ENCODE results near the gene SMCR8. TPM values are rescaled to one million over a fixed set of nuclear protein-coding genes. Genes with fewer than 3 reads are reported as not detected.
"Not testable (repeated sequence)": the region's sequence is repeated elsewhere in the genome, so short reads cannot be mapped to it uniquely, and the experiment has no call there.

SMCR8 gene, protein sequence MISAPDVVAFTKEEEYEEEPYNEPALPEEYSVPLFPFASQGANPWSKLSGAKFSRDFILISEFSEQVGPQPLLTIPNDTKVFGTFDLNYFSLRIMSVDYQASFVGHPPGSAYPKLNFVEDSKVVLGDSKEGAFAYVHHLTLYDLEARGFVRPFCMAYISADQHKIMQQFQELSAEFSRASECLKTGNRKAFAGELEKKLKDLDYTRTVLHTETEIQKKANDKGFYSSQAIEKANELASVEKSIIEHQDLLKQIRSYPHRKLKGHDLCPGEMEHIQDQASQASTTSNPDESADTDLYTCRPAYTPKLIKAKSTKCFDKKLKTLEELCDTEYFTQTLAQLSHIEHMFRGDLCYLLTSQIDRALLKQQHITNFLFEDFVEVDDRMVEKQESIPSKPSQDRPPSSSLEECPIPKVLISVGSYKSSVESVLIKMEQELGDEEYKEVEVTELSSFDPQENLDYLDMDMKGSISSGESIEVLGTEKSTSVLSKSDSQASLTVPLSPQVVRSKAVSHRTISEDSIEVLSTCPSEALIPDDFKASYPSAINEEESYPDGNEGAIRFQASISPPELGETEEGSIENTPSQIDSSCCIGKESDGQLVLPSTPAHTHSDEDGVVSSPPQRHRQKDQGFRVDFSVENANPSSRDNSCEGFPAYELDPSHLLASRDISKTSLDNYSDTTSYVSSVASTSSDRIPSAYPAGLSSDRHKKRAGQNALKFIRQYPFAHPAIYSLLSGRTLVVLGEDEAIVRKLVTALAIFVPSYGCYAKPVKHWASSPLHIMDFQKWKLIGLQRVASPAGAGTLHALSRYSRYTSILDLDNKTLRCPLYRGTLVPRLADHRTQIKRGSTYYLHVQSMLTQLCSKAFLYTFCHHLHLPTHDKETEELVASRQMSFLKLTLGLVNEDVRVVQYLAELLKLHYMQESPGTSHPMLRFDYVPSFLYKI
- 10 to 100 TPM; 10.2 to 11.9 TPM for total RNA-seq
- long read RNA-seq, donor 1, full-length matches to known transcripts = 1 of 1 reads
- long read RNA-seq, donor 1, partial matches to known transcripts = 0 of 1 reads
- long read RNA-seq, donor 1, other reads (novel, unspliced or antisense) = 0 of 1 reads
- long read RNA-seq, donor 2, partial matches to known transcripts = 0 of 1 reads
- long read RNA-seq, donor 2, other reads (novel, unspliced or antisense) = 1 of 1 reads

DNA sequence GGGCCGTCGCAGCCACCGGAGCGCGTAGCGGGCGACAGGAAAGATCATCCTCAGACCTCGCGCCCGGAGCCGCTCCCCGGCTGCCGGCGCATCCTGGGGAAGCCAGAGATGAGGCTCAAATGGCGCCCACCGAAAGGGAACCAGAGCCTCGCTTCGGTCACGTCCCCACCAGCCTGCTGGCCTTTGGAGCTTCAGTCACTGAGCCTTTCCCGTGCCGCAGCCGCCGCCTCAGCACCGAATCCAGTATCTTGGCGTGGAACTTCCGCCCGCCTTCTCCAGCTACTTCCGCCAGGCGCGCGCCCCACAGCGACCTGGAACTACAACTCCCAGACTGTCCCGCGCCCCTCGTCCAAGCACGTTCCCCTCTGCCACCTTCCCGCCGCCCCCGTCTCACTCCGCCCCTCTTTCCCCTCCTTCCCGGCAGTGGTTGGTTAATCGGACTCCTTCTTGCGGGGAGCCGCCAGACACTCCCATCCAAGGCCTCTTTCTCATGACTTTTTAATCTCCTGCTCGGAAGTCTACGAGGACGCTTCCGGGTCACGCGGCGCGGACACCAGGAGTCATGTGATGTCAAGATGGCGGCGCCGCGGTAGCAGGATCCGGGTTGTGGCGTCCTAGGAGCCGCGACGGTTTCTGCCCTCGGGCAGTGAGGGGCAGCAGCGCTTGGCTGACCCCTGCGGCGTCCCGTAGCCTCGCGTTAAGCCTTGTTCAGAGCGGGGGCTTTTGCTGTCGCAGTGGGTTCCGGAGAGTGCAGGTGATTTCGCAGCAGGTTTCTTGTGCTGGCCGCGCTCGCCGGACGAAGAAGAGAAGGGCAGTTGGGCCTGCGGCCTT, at the start of gene SMCR8, which contains the start of gene TOP3A:
Gene SMCR8, plus strand, starts transcription at position 563 of the 831 bp plus-strand sequence. CDS start 497 bp downstream, outside the sequence.
Gene TOP3A, minus strand, starts transcription at position 264 of the 831 bp plus-strand sequence. Its CDS starts 216 bp downstream, at position 48.
- intact Hi-C loops (cut with DNase I) = loop anchor here in 1 of 2 donors (5.0 kb wide), 1 partner anchor 703 kb away; no protein-coding TSS in a partner anchor

DNA sequence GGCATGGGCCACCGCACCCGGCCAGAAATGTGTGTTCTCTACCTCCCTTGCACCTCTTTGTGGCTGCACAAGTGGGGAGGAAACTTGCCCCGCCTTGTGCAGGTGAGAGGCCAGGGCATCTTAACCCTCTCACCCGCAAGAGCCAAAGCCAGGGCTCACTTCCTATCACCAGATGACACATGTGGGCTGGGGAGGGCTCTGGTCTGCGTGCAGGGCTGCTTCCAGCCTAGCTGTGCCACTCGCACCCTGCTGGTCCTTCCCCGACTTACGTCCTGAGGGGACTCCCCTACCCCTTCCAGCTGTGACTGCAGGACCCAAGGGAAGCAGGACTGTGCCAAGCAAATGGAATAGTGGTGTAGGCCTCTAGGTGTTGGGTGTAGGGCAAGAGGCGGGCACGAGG, 47.7 kb upstream of the SMCR8 start:
- intact Hi-C loops (cut with DNase I) = no loop called here
- DNase-seq (ENCODE audit: low spot score) = no peak

More for the DNA sequence above, at the start of gene SMCR8, which contains the start of gene TOP3A:
- peak; percentile 99 for DNase-seq (ENCODE audit: low spot score)

- intact Hi-C loops (cut with DNase I) = no loop called here
- no peak for DNase-seq (ENCODE audit: low spot score)
These were observed 47.0 kb upstream of the SMCR8 start for GRCh38 chr17:18267927-18268711.

GRCh38 chr17:18270046-18270931, 44.8 kb upstream of the SMCR8 start:
- intact Hi-C loops (cut with DNase I) = no loop called here

DNA sequence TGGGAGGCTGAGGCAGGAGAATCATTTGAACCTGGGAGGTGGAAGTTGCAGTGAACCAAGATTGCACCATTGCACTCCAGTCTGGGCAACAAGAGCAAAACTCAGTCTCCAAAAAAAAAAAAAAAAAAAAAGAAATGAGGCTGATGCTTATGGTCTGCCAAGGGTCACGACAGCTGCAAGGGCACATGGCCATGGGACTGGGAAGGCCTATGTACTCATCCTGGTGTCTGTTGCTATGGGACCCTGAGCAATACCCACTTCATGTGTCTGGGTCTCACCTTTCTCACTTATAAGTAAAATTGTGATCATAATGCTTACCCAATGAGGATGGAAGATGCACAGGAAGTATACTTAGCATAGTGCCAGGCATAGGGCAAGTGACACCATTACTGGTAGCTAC, 38.0 kb upstream of the SMCR8 start:
- DNase-seq (ENCODE audit: low spot score) = no peak
- intact Hi-C loops (cut with DNase I) = no loop called here

More at GRCh38 chr17:18270046-18270931, 44.8 kb upstream of the SMCR8 start:
- DNase-seq (ENCODE audit: low spot score) = no peak

DNA sequence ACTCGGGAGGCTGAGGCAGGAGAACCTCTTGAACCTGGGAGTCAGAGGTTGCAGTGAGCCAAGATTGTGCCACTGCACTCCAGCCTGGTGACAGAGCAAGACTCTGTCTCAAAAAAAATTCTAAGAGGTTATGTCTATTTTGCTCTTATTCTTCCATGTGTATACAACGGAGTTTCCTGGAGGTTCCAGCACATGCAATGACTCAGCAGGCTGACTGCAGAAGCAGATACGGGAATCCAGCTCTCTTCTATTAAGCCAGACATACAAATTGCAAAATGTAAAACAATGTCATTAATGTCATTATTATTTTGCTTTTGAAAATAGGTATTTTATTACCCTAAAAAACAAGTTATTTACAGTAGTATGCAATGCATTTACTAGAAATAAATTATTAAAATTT, 36.2 kb upstream of the SMCR8 start:
- no peak for DNase-seq (ENCODE audit: low spot score)

DNA sequence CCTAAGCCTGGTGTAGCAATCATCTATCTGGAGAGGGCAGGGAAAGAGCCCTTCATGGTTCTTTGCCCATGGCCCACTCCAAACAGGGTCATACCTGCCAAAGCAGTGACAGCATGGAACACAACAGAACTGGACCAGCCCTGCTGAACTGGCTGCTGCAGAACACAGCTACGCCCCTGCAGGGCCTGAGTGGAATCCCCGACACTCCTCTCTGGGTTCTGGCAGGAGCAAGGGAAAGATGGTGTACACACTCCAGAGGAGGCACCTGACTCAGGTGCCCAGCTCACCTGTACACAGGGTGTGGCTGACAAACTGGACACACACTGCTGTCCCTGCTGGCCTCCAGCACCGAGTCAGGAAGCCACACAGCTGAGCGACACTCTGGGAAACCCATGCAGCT, 34.8 kb upstream of the SMCR8 start:
- intact Hi-C loops (cut with DNase I) = no loop called here
- no peak for DNase-seq (ENCODE audit: low spot score)

More for the DNA sequence above, 36.2 kb upstream of the SMCR8 start:
- intact Hi-C loops (cut with DNase I) = no loop called here

- intact Hi-C loops (cut with DNase I) = no loop called here
- DNase-seq (ENCODE audit: low spot score) = no peak
These were observed 34.2 kb upstream of the SMCR8 start for GRCh38 chr17:18280766-18281371.

GRCh38 chr17:18281788-18282187, 33.3 kb upstream of the SMCR8 start:
- no peak for DNase-seq (ENCODE audit: low spot score)
- intact Hi-C loops (cut with DNase I) = no loop called here

DNA sequence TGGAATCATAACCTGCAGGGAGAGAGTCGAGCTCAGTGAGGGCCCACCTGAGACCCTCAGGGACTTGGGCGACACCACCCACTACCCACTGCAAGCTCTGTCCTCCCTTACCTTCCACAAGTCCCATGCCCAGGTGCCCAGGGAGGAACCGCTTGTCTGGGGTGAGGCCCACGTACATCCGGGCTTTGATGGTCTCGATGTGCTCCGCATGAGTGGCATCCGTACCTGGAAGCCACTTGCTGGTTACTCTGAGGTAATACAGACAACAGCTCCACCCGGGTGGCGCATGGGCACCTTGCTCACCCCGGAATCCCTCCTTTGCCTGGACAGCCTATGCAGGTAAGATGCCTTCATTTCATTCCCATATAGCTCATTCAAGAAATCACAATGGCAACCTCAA, 29.8 kb upstream of the SMCR8 start:
- intact Hi-C loops (cut with DNase I) = no loop called here
- DNase-seq (ENCODE audit: low spot score) = no peak

DNA sequence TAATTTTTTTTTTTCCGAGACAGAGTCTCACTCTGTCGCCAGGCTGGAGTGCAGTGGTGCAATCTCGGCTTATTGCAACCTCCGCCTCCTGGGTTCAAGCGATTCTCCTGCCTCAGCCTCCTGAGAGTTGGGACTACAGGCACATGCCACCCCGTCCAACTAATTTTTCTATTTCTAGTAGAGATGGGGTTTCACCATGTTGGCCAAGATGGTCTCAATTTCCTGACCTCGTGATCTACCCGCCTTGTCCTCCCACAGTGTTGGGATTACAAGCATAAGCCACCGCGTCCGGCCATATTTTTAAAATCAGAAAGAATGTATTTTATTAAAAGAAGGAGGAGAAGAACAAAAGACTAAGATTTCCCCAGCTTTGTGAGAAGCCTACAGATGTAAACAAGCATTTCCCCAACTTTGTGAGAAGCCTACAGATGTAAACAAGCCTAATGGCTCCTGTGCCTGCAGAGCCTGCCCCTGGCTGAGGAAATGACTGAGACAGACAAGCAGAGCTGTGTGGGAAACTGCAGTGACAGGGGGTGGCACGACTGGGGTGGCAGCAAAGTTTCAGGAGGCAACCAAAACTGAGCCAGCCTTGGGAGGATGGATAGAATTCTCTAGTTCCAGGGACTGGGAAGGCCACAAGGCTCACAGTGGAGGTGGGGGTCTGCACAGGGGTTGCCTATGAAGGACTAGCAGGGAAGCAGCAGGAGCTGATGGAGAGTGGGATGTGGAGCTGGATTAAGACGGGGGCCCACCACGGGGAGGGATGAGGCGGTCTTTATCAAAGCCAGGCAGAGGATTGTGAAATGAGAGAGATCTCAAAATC, 23.2 kb upstream of the SMCR8 start:
- intact Hi-C loops (cut with DNase I) = no loop called here
- DNase-seq (ENCODE audit: low spot score) = peak; percentile 41

DNA sequence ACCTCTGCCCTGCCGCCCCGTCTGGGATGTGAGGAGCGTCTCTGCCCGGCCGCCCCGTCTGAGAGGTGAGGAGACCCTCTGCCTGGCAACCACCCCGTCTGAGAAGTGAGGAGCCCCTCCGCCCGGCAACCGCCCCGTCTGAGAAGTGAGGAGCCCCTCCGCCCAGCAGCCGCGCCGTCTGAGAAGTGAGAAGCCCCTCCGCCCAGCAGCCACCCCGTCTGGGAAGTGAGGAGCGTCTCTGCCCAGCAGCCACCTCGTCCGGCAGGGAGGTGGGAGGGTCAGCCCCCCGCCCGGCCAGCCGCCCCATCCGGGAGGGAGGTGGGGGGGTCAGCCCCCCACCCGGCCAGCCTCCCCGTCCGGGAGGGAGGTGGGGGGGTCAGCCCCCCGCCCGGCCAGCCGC, 17.0 kb upstream of the SMCR8 start:
- intact Hi-C loops (cut with DNase I) = loop anchor here in 1 of 2 donors (5.0 kb wide), 1 partner anchor 351 kb away; no protein-coding TSS in a partner anchor
- DNase-seq (ENCODE audit: low spot score) = not testable (repeated sequence)

DNA sequence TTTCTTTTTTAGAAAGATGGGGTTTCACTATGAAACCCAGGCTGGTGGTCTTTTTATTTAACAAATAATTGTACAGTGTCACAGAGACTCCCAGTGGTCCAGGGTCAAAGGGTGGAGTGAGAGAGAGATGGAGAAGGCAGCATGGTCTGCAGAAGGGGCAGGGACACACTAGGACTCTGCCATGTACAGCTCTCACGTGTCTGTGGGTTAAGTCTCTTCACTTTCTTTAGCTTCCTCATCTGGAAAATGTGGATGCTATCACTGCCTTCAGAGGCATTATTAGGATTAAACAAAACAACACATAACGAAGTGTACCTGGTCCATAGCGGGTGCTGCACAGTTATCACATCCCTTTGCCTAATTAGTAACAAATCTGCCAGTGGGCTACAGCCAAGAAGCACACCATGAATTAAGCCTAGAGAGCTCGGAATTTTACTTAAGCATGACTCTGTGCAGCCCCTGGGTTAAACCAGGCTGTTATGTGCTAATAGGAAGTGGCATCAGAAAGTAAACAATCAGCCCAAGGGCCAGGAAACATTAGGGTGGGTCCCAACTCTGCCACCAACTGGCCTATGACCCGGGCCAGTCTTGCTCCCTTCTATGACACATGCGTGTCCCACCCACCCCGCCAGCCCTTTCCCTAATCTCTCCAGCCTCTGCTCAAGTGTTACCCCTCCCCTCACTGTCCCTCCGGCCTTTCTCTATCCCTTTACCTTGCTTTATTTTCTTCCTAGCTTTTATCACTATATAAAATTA, 14.2 kb upstream of the SMCR8 start:
- DNase-seq (ENCODE audit: low spot score) = no peak
- intact Hi-C loops (cut with DNase I) = no loop called here

DNA sequence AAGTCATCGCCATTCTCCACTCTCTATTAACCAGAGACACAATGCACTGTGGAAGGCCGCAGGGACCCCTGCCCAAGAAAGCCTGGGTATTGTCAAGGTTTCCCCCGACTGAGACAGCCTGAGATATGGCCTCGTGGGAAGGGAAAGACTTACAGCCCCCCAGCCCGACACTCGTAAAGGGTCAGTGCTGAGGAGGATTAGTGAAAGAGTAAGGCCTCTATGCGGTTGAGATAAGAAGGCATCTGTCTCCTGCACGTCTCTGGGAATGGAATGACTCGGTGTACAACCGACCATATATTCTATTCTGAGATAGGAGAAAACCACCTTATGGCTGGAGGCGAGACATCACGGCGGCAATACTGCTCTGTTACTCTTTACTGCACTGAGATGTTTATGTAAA, 11.9 kb upstream of the SMCR8 start:
- DNase-seq (ENCODE audit: low spot score); intact Hi-C loops (cut with DNase I): not testable (repeated sequence)

DNA sequence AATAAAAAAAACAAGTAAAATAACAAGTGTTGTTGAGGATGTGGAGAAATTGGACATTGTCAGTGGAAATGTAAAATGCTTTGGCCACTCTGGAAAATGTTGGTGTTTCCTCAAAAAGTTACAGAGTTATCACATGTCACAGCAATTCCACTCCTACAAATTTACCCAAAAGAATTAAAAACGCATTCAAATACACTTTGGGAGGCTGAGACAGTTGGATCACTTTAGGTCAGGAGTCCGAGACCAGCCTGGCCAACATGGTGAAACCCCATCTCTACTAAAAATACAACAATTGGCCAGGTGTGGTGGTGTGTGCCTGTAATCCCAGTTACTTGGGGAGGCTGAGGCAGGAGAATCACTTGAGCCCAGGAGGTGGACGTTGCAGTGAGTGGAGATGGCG, 5.9 kb upstream of the SMCR8 start:
- DNase-seq (ENCODE audit: low spot score) = no peak
- intact Hi-C loops (cut with DNase I) = loop anchor here in 1 of 2 donors (5.0 kb wide), 1 partner anchor 177 kb away; no protein-coding TSS in a partner anchor

All from posterior vena cava (tissue), 2 donors.